ENCODE data around the gene SPP1.
"Not testable (repeated sequence)": the region's sequence is repeated elsewhere in the genome, so short reads cannot be mapped to it uniquely, and the experiment has no call there.

The SPP1 gene

GRCh38 chr4:87975466-87975865 is at the start of gene SPP1:
SPP1 (plus strand) TSS chr4:87975714; CDS start chr4:87976896, 1,182 bp downstream.
- no peak for FAIRE-seq

GRCh38 chr4:87926554-87927098 is 48.9 kb upstream of the SPP1 start:
- no peak for FAIRE-seq

- no peak for FAIRE-seq
These were observed 44.9 kb upstream of the SPP1 start for GRCh38 chr4:87930629-87931028.

GRCh38 chr4:87931932-87932331 is 43.6 kb upstream of the SPP1 start:
- FAIRE-seq = no peak

- no peak for FAIRE-seq
These were observed 42.8 kb upstream of the SPP1 start for GRCh38 chr4:87932718-87933141.

GRCh38 chr4:87933337-87933736 is 42.2 kb upstream of the SPP1 start:
- no peak for FAIRE-seq

- no peak for FAIRE-seq
These were observed 41.3 kb upstream of the SPP1 start for GRCh38 chr4:87934157-87934704.

- FAIRE-seq = no peak
These were observed 40.5 kb upstream of the SPP1 start for GRCh38 chr4:87934973-87935372.

GRCh38 chr4:87935954-87936353 is 39.6 kb upstream of the SPP1 start:
- not testable (repeated sequence) for FAIRE-seq

- no peak for FAIRE-seq
These were observed 38.0 kb upstream of the SPP1 start for GRCh38 chr4:87937523-87937922.

- no peak for FAIRE-seq
These were observed 36.8 kb upstream of the SPP1 start for GRCh38 chr4:87938746-87939145.

GRCh38 chr4:87939978-87940690 is 35.4 kb upstream of the SPP1 start:
- no peak for FAIRE-seq

- not testable (repeated sequence) for FAIRE-seq
These were observed 34.7 kb upstream of the SPP1 start for GRCh38 chr4:87940809-87941208.

- no peak for FAIRE-seq
These were observed 33.7 kb upstream of the SPP1 start for GRCh38 chr4:87941537-87942392.

GRCh38 chr4:87943660-87944149 is 31.8 kb upstream of the SPP1 start:
- FAIRE-seq = no peak

- no peak for FAIRE-seq
These were observed 30.5 kb upstream of the SPP1 start for GRCh38 chr4:87944967-87945366.

- no peak for FAIRE-seq
These were observed 28.7 kb upstream of the SPP1 start for GRCh38 chr4:87946766-87947165.

GRCh38 chr4:87947381-87948160 is 27.9 kb upstream of the SPP1 start:
- FAIRE-seq = no peak

GRCh38 chr4:87949961-87950360 is 25.6 kb upstream of the SPP1 start:
- FAIRE-seq = no peak

GRCh38 chr4:87950493-87950892 is 25.0 kb upstream of the SPP1 start:
- FAIRE-seq = peak; percentile 49

- FAIRE-seq = no peak
These were observed 24.5 kb upstream of the SPP1 start for GRCh38 chr4:87950936-87951511.

- no peak for FAIRE-seq
These were observed 21.7 kb upstream of the SPP1 start for GRCh38 chr4:87953826-87954225.
